ENCODE measurements around the gene CREB3L2. TPM values are rescaled to one million over a fixed set of nuclear protein-coding genes. Genes with fewer than 3 reads are reported as not detected.
"Not testable (repeated sequence)": the region's sequence is repeated elsewhere in the genome, so short reads cannot be mapped to it uniquely, and the experiment has no call there.

The CREB3L2 gene, protein sequence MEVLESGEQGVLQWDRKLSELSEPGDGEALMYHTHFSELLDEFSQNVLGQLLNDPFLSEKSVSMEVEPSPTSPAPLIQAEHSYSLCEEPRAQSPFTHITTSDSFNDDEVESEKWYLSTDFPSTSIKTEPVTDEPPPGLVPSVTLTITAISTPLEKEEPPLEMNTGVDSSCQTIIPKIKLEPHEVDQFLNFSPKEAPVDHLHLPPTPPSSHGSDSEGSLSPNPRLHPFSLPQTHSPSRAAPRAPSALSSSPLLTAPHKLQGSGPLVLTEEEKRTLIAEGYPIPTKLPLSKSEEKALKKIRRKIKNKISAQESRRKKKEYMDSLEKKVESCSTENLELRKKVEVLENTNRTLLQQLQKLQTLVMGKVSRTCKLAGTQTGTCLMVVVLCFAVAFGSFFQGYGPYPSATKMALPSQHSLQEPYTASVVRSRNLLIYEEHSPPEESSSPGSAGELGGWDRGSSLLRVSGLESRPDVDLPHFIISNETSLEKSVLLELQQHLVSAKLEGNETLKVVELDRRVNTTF
- 10 to 100 TPM; 42.2 to 44.7 TPM for total RNA-seq

DNA sequence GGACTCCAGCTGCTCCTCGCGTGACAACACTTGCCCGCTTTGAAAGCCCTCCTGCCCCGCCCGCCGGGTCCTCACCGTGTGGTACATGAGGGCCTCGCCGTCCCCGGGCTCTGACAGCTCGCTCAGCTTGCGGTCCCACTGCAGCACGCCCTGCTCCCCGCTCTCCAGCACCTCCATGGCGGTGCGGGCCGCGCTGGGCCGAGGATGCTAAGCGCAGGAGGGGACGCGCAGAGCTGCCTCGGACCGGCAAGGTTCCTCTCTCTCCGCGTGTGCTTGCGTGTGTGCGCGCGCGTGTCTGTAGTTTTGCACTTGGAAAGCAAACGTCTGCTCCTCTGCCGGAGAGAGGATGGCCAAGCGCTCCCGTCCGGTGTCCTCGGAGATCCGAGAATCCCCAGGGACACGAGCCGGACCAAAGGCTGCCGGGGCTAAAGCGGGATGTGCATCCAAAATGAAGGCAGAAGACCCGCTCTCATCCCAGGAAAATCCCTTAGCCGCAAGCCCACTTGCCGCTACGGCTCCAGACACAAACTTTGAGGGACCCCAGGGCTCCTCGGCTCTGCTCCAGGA is at the start of gene CREB3L2:
Gene CREB3L2, minus strand, starts transcription at position 558 of the 567 bp plus-strand sequence. Its CDS starts 381 bp downstream, at position 177.
- CTCF ChIA-PET: interaction anchor here (0.6 to 4.1 kb wide), 24 partner anchors 9 to 902 kb away, joined by 3 to 70 read pairs (median 6); no protein-coding TSS in a partner anchor
- POLR2A ChIA-PET: interaction anchor here (0.7 to 4.6 kb wide), 15 partner anchors 9 to 158 kb away, joined by 3 to 54 read pairs (median 4); no protein-coding TSS in a partner anchor
- peak; percentile 76 for DNase-seq
- Mint-ChIP-seq H3K9me3 (no peaks in the 10 kb centered on the region), H3K27ac (peak within 1 kb of the TSS; percentile 89), H3K4me3 (peak within 1 kb of the TSS; percentile 92), H3K36me3 (ENCODE audit: low read depth) (peaks cover 16% of the 10 kb centered on the region), H3K4me1 (peaks cover 40% of the 10 kb centered on the region), H3K27me3 (no peaks in the 10 kb centered on the region)

DNA sequence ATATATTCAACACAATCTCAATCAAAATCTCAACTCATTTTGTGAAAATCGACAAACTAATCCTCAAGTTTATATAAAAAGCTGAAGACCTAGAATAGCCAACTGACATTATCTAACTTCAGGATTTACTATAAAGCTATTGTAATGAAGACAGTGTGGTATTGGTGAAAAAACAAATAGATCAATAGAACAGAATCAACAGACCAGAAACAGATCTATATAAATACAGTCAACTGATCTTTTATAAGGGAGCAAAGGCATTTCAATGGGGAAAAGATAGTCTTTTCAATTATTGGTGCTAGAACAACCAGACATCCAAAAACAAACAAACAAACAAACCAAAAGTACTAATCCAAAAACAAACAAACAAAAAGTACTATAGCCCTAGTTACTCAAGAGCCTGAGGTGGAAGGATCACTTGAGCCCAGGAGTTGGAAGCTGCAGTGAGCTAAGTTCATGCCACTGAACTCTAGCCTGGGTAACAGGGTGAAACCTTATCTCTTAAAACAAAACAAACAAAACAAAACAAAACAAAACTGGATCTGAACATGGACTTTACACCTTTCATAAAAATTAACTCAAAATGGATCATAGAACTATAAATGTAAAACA is 47.7 kb upstream of the CREB3L2 start:
- no peak overlapping the region for H3K27ac Mint-ChIP-seq
- CTCF ChIA-PET: no interaction called here

DNA sequence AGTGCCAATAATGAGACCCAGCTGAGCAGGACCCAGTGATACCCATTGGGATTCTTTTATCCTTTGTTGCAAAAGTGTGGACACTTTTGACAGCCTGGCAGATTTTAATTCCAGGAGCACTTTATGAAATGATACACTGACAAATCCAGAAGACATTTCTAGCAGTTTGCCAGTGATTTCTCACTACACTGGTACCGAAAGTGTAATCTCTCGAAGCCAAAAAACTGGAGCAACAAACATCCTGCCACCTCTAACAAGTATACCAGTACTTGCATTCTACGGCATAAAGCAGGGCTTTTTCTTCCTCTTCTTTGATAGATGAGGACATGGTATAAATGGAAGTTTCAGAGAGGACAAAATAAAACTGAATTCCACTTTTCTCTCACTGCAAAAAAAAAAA is 46.0 kb upstream of the CREB3L2 start:
- Mint-ChIP-seq H3K36me3 (ENCODE audit: low read depth) (no peaks in the 10 kb centered on the region), H3K9me3 (peaks cover 2% of the 10 kb centered on the region), H3K27me3 (peaks cover 7% of the 10 kb centered on the region), H3K27ac (no peak overlapping the region), H3K4me3 (no peak overlapping the region), H3K4me1 (no peaks in the 10 kb centered on the region)
- no peak for DNase-seq
- ChIA-PET CTCF (no interaction called here), POLR2A (no interaction called here)

More for the DNA sequence above, 47.7 kb upstream of the CREB3L2 start:
- H3K4me3 Mint-ChIP-seq: no peak overlapping the region
- no peaks in the 10 kb centered on the region for H3K36me3 Mint-ChIP-seq (ENCODE audit: low read depth)
- peaks cover 5% of the 10 kb centered on the region for H3K27me3 Mint-ChIP-seq
- no peak for DNase-seq
- H3K9me3 Mint-ChIP-seq: peaks cover 2% of the 10 kb centered on the region
- H3K4me1 Mint-ChIP-seq: no peaks in the 10 kb centered on the region
- POLR2A ChIA-PET: no interaction called here

DNA sequence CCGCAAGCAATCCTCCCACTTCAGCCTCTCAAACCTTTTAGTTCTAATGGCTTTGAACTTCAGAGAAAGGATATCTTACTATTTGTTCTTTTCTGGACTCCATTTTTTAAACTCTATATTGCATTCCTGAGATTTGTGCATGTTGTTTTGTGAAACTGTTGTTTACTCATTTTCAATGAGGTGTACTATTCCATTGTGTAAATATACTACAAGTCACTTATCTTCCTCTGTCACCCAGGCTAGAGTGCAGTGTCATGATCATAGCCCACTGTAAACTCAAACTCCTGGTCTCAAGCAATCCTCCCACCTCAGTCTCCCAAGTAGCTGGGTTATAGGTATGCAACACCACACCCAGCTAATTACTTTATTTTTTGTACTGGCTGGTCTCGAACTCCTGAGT is 43.0 kb upstream of the CREB3L2 start:
- peaks cover 13% of the 10 kb centered on the region for H3K27me3 Mint-ChIP-seq
- ChIA-PET CTCF (no interaction called here), POLR2A (no interaction called here)
- DNase-seq: no peak
- no peaks in the 10 kb centered on the region for H3K36me3 Mint-ChIP-seq (ENCODE audit: low read depth)
- no peak overlapping the region for H3K27ac Mint-ChIP-seq
- H3K4me3 Mint-ChIP-seq: no peak overlapping the region
- no peaks in the 10 kb centered on the region for H3K9me3 Mint-ChIP-seq
- no peaks in the 10 kb centered on the region for H3K4me1 Mint-ChIP-seq

DNA sequence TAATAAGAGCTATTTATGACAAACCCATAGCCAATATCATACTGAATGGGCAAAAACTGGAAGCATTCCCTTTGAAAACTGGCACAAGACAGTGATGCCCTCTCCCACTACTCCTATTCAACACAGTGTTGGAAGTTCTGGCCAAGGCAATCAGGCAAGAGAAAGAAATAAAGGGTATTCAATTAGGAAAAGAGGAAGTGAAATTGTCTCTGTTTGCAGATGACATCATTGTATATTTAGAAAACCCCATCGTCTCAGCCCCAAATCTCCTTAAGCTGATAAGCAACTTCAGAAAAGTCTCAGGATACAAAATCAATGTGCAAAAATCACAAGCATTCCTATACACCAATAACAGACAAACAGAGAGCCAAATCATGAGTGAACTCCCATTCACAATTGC is 38.2 kb upstream of the CREB3L2 start:
- peaks cover 16% of the 10 kb centered on the region for H3K27me3 Mint-ChIP-seq
- H3K4me1 Mint-ChIP-seq; DNase-seq; H3K36me3 Mint-ChIP-seq (ENCODE audit: low read depth); H3K27ac Mint-ChIP-seq; H3K9me3 Mint-ChIP-seq; H3K4me3 Mint-ChIP-seq; POLR2A ChIA-PET; CTCF ChIA-PET: not testable (repeated sequence)

DNA sequence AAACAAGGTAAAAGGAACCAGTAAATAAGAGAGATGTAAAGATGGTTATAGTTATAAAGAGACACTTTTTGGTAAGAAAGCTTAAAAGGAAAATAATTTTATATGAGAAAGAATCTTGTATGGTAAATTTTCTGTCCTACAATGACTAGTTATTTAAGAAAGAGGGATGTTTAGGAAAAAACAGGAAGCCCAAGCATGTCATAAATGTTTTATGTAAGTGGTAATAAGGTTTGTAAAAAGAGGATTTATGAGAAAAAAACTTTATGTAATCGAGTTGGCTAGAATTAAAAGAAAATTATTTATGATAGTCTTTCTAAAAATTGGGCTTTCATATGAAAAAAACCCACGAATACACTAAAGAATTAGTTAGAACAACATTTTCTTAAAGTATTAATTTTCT is 34.2 kb upstream of the CREB3L2 start:
- no peak overlapping the region for H3K4me3 Mint-ChIP-seq
- no peak overlapping the region for H3K27ac Mint-ChIP-seq
- ChIA-PET CTCF (interaction anchor here (0.7 kb wide), 1 partner anchor 145 kb away, joined by 4 read pairs; no protein-coding TSS in a partner anchor), POLR2A (no interaction called here)
- H3K27me3 Mint-ChIP-seq: peaks cover 12% of the 10 kb centered on the region
- peaks cover 13% of the 10 kb centered on the region for H3K9me3 Mint-ChIP-seq
- no peak for DNase-seq
- H3K36me3 Mint-ChIP-seq (ENCODE audit: low read depth): no peaks in the 10 kb centered on the region
- no peaks in the 10 kb centered on the region for H3K4me1 Mint-ChIP-seq

DNA sequence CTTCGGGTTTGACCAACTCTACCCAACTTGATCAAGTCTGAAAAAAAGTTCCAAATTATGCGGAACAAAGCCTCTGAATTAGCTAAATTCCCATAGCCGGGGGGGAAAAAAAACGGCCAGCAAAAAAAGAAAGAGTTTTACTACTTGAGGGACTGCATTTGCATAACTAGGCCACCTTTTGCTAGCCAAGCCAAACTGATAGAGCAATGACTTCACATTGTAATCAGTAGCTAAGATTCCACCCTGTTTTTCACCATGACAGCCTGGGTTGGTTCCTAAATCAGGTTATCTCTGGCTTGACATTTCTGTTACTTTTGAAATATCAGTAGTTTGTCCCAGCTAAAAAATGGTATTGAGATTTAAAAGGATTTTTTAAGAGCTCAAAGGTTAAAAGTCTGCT is 31.4 kb upstream of the CREB3L2 start:
- H3K9me3 Mint-ChIP-seq: peaks cover 10% of the 10 kb centered on the region
- H3K4me3 Mint-ChIP-seq: no peak overlapping the region
- CTCF ChIA-PET: no interaction called here
- H3K27ac Mint-ChIP-seq: no peak overlapping the region
- no peaks in the 10 kb centered on the region for H3K4me1 Mint-ChIP-seq
- no peaks in the 10 kb centered on the region for H3K27me3 Mint-ChIP-seq
- no peak for DNase-seq
- POLR2A ChIA-PET: no interaction called here
- no peaks in the 10 kb centered on the region for H3K36me3 Mint-ChIP-seq (ENCODE audit: low read depth)

DNA sequence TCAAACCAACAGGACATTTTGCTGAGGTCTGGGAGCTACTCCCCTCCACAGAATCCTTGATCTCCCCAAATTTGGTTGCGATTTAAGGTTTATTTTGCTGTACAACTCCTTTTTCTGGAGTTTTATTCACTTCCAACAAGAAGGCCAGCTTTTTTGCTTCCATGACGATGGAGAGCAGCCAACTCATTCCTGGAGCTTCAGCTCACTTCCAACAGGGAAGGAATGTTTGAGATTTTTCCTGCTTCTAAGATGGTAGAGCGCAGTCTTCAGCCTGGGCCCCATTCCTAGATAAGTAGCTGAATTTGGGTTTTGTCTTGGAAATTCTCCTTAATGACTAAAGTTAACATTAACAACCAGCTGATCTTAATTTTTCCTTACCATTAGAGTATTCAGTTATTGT is 30.9 kb upstream of the CREB3L2 start:
- ChIA-PET POLR2A (no interaction called here), CTCF (no interaction called here)
- no peak overlapping the region for H3K27ac Mint-ChIP-seq
- no peak overlapping the region for H3K4me3 Mint-ChIP-seq
- peaks cover 10% of the 10 kb centered on the region for H3K9me3 Mint-ChIP-seq
- no peaks in the 10 kb centered on the region for H3K4me1 Mint-ChIP-seq
- no peaks in the 10 kb centered on the region for H3K36me3 Mint-ChIP-seq (ENCODE audit: low read depth)
- DNase-seq: no peak
- no peaks in the 10 kb centered on the region for H3K27me3 Mint-ChIP-seq

DNA sequence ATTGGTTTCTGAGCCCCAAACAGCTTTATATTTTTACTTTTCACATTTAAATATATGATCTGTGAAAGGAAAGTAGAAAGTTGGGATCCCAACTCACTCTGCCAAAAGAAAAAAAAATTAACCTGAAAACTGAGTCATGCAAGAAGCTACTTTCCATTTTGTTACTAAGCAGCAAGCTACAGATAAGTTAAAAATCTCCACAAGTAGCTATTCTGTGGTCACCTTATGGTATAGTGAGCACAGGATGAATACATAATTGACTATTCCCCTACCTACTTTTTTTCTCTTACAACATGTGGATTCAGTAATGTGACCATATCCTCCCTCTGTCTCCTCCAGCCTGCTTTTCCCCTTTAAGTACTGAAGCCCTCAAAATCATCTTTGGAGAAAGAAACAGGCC is 30.3 kb upstream of the CREB3L2 start:
- H3K27me3 Mint-ChIP-seq: no peaks in the 10 kb centered on the region
- no peaks in the 10 kb centered on the region for H3K36me3 Mint-ChIP-seq (ENCODE audit: low read depth)
- H3K4me1 Mint-ChIP-seq: no peaks in the 10 kb centered on the region
- ChIA-PET POLR2A (no interaction called here), CTCF (no interaction called here)
- no peak for DNase-seq
- H3K4me3 Mint-ChIP-seq: no peak overlapping the region
- H3K27ac Mint-ChIP-seq: no peak overlapping the region
- H3K9me3 Mint-ChIP-seq: peaks cover 10% of the 10 kb centered on the region

DNA sequence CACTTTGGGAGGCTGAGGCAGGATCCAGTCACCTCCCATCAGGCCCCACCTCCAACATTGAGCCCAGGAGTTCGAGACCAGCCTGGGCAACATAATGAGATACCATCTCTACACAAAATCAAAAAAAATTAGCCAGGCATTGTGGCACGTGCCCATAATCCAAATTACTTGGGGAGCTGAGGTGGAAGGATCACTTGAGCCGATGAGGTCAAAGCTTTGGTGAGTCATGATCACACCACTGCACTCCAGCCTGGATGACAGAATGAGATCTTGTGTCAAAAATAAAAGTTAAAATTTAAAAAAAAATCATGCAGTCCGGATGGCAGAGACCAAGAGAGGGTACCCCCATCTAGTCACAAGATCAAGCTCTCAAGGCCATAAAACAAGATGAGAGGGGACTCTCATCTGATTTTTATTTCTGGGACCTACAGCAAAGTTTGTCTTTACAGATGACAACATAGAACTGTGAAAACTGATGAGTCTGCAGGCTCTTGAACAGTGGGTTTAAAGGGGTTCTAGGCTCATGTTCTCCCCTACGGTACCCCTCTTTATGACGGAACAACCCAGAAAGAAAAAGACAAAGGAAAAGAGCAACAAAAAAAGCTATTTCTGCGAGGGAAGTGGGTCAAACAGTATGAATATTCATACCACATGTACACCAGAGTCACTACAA is 28.9 kb upstream of the CREB3L2 start:
- Mint-ChIP-seq H3K4me3 (no peak overlapping the region), H3K9me3 (peaks cover 7% of the 10 kb centered on the region), H3K27ac (no peak overlapping the region), H3K4me1 (no peaks in the 10 kb centered on the region), H3K27me3 (no peaks in the 10 kb centered on the region), H3K36me3 (ENCODE audit: low read depth) (no peaks in the 10 kb centered on the region)
- DNase-seq: no peak
- ChIA-PET CTCF (interaction anchor here (0.8 kb wide), 1 partner anchor 20 kb away, joined by 3 read pairs; no protein-coding TSS in a partner anchor), POLR2A (no interaction called here)

DNA sequence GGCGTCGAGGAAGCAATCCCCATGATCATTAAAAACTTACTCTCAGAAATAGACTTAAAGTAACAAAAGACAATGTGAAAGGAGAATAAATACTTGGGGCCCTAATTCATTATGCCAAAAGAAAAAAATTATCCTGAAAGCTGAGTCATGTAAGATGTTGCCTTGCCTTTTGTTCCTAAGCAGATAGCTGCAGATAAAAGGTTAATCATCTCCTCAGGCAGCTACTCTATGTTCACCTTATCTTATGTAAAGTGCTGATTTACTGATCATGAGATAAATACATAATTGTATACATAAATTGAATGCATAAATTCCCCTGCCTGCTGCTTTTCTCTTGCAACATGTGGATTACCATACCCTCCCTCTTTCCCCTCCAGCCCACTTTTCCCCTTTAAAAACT is 28.1 kb upstream of the CREB3L2 start:
- ChIA-PET CTCF (interaction anchor here (0.9 kb wide), 1 partner anchor 21 kb away, joined by 3 read pairs; no protein-coding TSS in a partner anchor), POLR2A (no interaction called here)
- H3K36me3 Mint-ChIP-seq (ENCODE audit: low read depth): no peaks in the 10 kb centered on the region
- H3K27ac Mint-ChIP-seq: no peak overlapping the region
- no peaks in the 10 kb centered on the region for H3K4me1 Mint-ChIP-seq
- H3K4me3 Mint-ChIP-seq: no peak overlapping the region
- peaks cover 7% of the 10 kb centered on the region for H3K9me3 Mint-ChIP-seq
- DNase-seq: no peak
- no peaks in the 10 kb centered on the region for H3K27me3 Mint-ChIP-seq

DNA sequence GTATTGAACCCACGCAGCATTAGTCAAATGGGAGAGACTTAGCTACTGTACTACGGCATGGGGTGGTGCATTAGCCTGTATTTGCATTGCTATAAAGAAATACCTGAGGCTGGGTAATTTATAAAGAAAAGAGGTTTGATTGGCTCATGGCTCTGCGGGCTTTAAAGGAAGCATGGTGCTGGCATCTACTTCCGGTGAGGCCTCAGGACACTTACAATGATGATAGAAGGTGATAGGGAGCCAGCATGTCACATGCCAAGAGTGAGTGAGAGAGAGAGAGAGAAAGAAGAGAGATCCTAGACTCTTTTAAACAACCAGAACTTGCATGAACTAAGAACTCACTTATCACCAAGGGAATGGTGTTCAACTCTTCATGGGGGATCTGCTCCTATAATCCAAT is 27.2 kb upstream of the CREB3L2 start:
- Mint-ChIP-seq H3K27me3 (no peaks in the 10 kb centered on the region), H3K27ac (no peak overlapping the region), H3K9me3 (peaks cover 3% of the 10 kb centered on the region), H3K4me3 (no peak overlapping the region), H3K4me1 (peaks cover 2% of the 10 kb centered on the region), H3K36me3 (ENCODE audit: low read depth) (no peaks in the 10 kb centered on the region)
- ChIA-PET CTCF (no interaction called here), POLR2A (no interaction called here)
- no peak for DNase-seq

DNA sequence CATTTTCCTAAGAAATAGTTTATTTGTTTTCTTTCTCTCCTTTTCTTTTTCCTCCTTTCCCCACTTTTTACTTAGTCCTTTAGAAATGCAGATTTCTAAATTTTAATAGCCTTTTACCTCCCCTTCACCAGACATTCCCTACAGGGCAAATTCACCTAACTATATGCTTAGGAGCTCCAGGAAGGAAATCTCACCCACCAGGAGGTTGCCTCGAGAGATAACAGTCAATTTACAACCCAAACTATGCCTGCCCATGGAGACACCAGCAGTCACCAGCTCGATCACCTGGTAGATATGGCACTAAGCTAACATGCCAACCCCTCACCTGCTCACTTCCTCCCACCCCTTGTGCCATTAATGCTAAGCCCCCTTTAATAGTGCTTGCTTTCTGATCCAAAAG is 25.2 kb upstream of the CREB3L2 start:
- Mint-ChIP-seq H3K4me3 (no peak overlapping the region), H3K36me3 (ENCODE audit: low read depth) (no peaks in the 10 kb centered on the region), H3K27me3 (no peaks in the 10 kb centered on the region), H3K4me1 (peaks cover 5% of the 10 kb centered on the region), H3K9me3 (peaks cover 3% of the 10 kb centered on the region), H3K27ac (no peak overlapping the region)
- ChIA-PET POLR2A (no interaction called here), CTCF (no interaction called here)
- no peak for DNase-seq

Data from activated CD4-positive, alpha-beta memory T cell treated with anti-CD3 and anti-CD28 coated beads, Interleukin-2, amount 10 ng/mL, durations not matched to agents 7 days and 5 days (primary cell).